OCI-LY7 (cell line): ENCODE measurements around the gene AGT.
"Not testable (repeated sequence)": the region's sequence is repeated elsewhere in the genome, so short reads cannot be mapped to it uniquely, and the experiment has no call there.

Experiments used
- EZH2phosphoT487 ChIP-seq: fragments of 200-600 bp; sonication (generic); IDR thresholded peaks from 2 replicates; pipeline ENCODE4 v1.6.1; 2018; ENCODE audit warnings: low read depth, borderline replicate concordance, mild to moderate bottlenecking, mixed run types, antibody characterized with exemption, low read length, moderate library complexity, mixed read lengths
- TF ChIP-seq, protein P1 (sequence below): fragments of 200-600 bp; sonication (generic); conservative IDR thresholded peaks from 2 replicates; pipeline ENCODE4 v1.5.1; 2014; ENCODE audit warnings: mild to moderate bottlenecking, antibody characterized with exemption, low read length, moderate library complexity, mixed read lengths

GRCh38 chr1:230656719-230657118 lies 57.2 kb downstream of the AGT start:
- TF ChIP-seq, protein P1, sequence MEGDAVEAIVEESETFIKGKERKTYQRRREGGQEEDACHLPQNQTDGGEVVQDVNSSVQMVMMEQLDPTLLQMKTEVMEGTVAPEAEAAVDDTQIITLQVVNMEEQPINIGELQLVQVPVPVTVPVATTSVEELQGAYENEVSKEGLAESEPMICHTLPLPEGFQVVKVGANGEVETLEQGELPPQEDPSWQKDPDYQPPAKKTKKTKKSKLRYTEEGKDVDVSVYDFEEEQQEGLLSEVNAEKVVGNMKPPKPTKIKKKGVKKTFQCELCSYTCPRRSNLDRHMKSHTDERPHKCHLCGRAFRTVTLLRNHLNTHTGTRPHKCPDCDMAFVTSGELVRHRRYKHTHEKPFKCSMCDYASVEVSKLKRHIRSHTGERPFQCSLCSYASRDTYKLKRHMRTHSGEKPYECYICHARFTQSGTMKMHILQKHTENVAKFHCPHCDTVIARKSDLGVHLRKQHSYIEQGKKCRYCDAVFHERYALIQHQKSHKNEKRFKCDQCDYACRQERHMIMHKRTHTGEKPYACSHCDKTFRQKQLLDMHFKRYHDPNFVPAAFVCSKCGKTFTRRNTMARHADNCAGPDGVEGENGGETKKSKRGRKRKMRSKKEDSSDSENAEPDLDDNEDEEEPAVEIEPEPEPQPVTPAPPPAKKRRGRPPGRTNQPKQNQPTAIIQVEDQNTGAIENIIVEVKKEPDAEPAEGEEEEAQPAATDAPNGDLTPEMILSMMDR: not testable (repeated sequence)
- TF ChIP-seq EZH2phosphoT487: not testable (repeated sequence)
